Stimulated activated CD8-positive, alpha-beta memory T cell treated with anti-CD3 and anti-CD28 coated beads, Interleukin-4, amount 100 ng/mL, for 4 hours (primary cell): ENCODE measurements around the gene HPCAL4.

ENCODE experiments used
- DNase-seq, 2 donors: peaks; one replicate each; pipeline ENCODE4 v3.0.0-alpha.2; 2020; ENCODE audit warnings: low read depth in 2 of 2, low spot score in 1 of 2

HPCAL4 gene

GRCh38 chr1:39678889-39679288 lies 12.3 kb downstream of the HPCAL4 start:
- no peak for DNase-seq

- DNase-seq, result no peak
These were observed 13.6 kb downstream of the HPCAL4 start for GRCh38 chr1:39677645-39678044.

- no peak for DNase-seq
These were observed 14.2 kb downstream of the HPCAL4 start for GRCh38 chr1:39676948-39677548.

- DNase-seq, result no peak
These were observed 16.0 kb downstream of the HPCAL4 start for GRCh38 chr1:39675220-39675619.

- DNase-seq, result no peak
These were observed 18.0 kb downstream of the HPCAL4 start for GRCh38 chr1:39673215-39673614.

- DNase-seq, result peak in 1 of 2 donors; percentile 7
These were observed 18.7 kb downstream of the HPCAL4 start for GRCh38 chr1:39672551-39672947.

GRCh38 chr1:39671793-39672550 lies 19.3 kb downstream of the HPCAL4 start, which contains the start of gene NT5C1A:
NT5C1A (minus strand) TSS chr1:39672107; CDS start chr1:39672038, 69 bp downstream.
- DNase-seq, result no peak

GRCh38 chr1:39671433-39671792 lies 19.8 kb downstream of the HPCAL4 start:
- no peak for DNase-seq

GRCh38 chr1:39670689-39671088 lies 20.5 kb downstream of the HPCAL4 start:
- DNase-seq, result no peak

GRCh38 chr1:39668894-39669293 lies 22.3 kb downstream of the HPCAL4 start:
- DNase-seq, result no peak

GRCh38 chr1:39668111-39668510 lies 23.1 kb downstream of the HPCAL4 start:
- no peak for DNase-seq

GRCh38 chr1:39666772-39667171 lies 24.5 kb downstream of the HPCAL4 start:
- no peak for DNase-seq

GRCh38 chr1:39663559-39663958 lies 27.7 kb downstream of the HPCAL4 start:
- no peak for DNase-seq

- DNase-seq, result no peak
These were observed 28.4 kb downstream of the HPCAL4 start for GRCh38 chr1:39662861-39663260.

- DNase-seq, result no peak
These were observed 31.7 kb downstream of the HPCAL4 start for GRCh38 chr1:39659538-39659937.

GRCh38 chr1:39659110-39659509 lies 32.1 kb downstream of the HPCAL4 start:
- DNase-seq, result no peak

- peak in 1 of 2 donors; percentile 15 for DNase-seq
These were observed 33.2 kb downstream of the HPCAL4 start for GRCh38 chr1:39657923-39658485.

- no peak for DNase-seq
These were observed 33.8 kb downstream of the HPCAL4 start for GRCh38 chr1:39657402-39657801.

GRCh38 chr1:39656391-39656790 lies 34.8 kb downstream of the HPCAL4 start:
- DNase-seq, result no peak

- DNase-seq, result no peak
These were observed 35.5 kb downstream of the HPCAL4 start for GRCh38 chr1:39655578-39656268.

- DNase-seq, result no peak
These were observed 36.9 kb downstream of the HPCAL4 start for GRCh38 chr1:39654291-39654690.

GRCh38 chr1:39653546-39654031 lies 37.6 kb downstream of the HPCAL4 start:
- peak; percentile 52 to 53 for DNase-seq
